Left ventricle myocardium inferior (tissue), 1 donor: ENCODE data around the gene BCR. TPM values are rescaled to one million over a fixed set of nuclear protein-coding genes. Genes with fewer than 3 reads are reported as not detected.
"Not testable (repeated sequence)": the region's sequence is repeated elsewhere in the genome, so short reads cannot be mapped to it uniquely, and the experiment has no call there.

Experiments
- DNase-seq: peaks from one replicate; pipeline ENCODE4 v3.0.0-alpha.2; 2020
- H3K27ac ChIP-seq: fragments of 200-600 bp; replicated peaks from 2 replicates; pipeline ENCODE4 v1.8.0; 2021
- H3K27me3 ChIP-seq: fragments of 200-600 bp; 2 replicates; pipeline ENCODE4 v1.8.0; 2021; ENCODE audit warnings: low read depth
- H3K36me3 ChIP-seq: fragments of 200-600 bp; 2 replicates; pipeline ENCODE4 v1.8.0; 2021
- H3K4me1 ChIP-seq: fragments of 200-600 bp; 2 replicates; pipeline ENCODE4 v1.8.0; 2021
- H3K4me3 ChIP-seq: fragments of 200-600 bp; 2 replicates; pipeline ENCODE4 v1.8.0; 2021; ENCODE audit warnings: mild to moderate bottlenecking, moderate library complexity
- H3K9me3 ChIP-seq: fragments of 200-600 bp; replicated peaks from 2 replicates; pipeline ENCODE4 v1.8.0; 2021
- CTCF ChIP-seq: fragments of 200-600 bp; IDR thresholded peaks from 2 replicates; pipeline ENCODE4 v1.8.0; 2021; ENCODE audit warnings: antibody characterized with exemption, mild to moderate bottlenecking, borderline replicate concordance
- intact Hi-C: fragments of 100-400 bp; cut with micrococcal nuclease; formaldehyde crosslinking; loops from one replicate; pipeline ENCODE4 v1.11.0; 2022
- long read RNA-seq: library from polyadenylated mRNA; unstranded; transcript quantifications from one replicate; pipeline ENCODE4 v2.0.0, GENCODE V29; 2021
- total RNA-seq: library from RNA; stranded (reverse); fragmentation: NEBNext Ultra II Directional; extraction: Animal tissue kit (Norgen Biotek cat#: 25700); gene quantifications from one replicate; pipeline ENCODE4 v1.2.1, GENCODE V29; 2021
- donor health status: DM: no; HTN: yes; CAD: no; lungs with severe emphysema.

The BCR gene
- 26.7 TPM for total RNA-seq
- long read RNA-seq, full-length matches to known transcripts: 96 of 140 reads
- long read RNA-seq, partial matches to known transcripts: 24 of 140 reads
- long read RNA-seq, other reads (novel, unspliced or antisense): 20 of 140 reads

- intact Hi-C loops: no loop called here
- peak within 1 kb of the TSS; percentile 76 for H3K27ac ChIP-seq
- H3K27me3 ChIP-seq: no peaks in the 10 kb centered on the region
- no peaks in the 10 kb centered on the region for H3K36me3 ChIP-seq
- peaks cover 17% of the 10 kb centered on the region for H3K9me3 ChIP-seq
- H3K4me1 ChIP-seq: peaks cover 57% of the 10 kb centered on the region
- peak within 1 kb of the TSS; percentile 78 for H3K4me3 ChIP-seq
- TF ChIP-seq CTCF: no peak
- peak; percentile 83 for DNase-seq
Measured at GRCh38 chr22:23180301-23180892, at the start of gene BCR. Gene BCR, plus strand, starts transcription at chr22:23180509. Its CDS starts 452 bp downstream, at chr22:23180961.

GRCh38 chr22:23130697-23131096 lies 49.6 kb upstream of the BCR start:
- DNase-seq: no peak
- intact Hi-C loops: no loop called here
- no peak overlapping the region for H3K4me3 ChIP-seq
- no peaks in the 10 kb centered on the region for H3K9me3 ChIP-seq
- peaks cover 8% of the 10 kb centered on the region for H3K4me1 ChIP-seq
- H3K27ac ChIP-seq: no peak overlapping the region
- TF ChIP-seq CTCF: no peak
- no peaks in the 10 kb centered on the region for H3K36me3 ChIP-seq
- H3K27me3 ChIP-seq: no peaks in the 10 kb centered on the region

GRCh38 chr22:23131931-23132330 lies 48.4 kb upstream of the BCR start:
- Histone ChIP-seq H3K4me3 (no peak overlapping the region), H3K4me1 (peaks cover 8% of the 10 kb centered on the region), H3K27ac (no peak overlapping the region), H3K9me3 (no peaks in the 10 kb centered on the region), H3K36me3 (no peaks in the 10 kb centered on the region), H3K27me3 (no peaks in the 10 kb centered on the region)
- no peak for DNase-seq
- intact Hi-C loops: no loop called here
- TF ChIP-seq CTCF: no peak

DNA sequence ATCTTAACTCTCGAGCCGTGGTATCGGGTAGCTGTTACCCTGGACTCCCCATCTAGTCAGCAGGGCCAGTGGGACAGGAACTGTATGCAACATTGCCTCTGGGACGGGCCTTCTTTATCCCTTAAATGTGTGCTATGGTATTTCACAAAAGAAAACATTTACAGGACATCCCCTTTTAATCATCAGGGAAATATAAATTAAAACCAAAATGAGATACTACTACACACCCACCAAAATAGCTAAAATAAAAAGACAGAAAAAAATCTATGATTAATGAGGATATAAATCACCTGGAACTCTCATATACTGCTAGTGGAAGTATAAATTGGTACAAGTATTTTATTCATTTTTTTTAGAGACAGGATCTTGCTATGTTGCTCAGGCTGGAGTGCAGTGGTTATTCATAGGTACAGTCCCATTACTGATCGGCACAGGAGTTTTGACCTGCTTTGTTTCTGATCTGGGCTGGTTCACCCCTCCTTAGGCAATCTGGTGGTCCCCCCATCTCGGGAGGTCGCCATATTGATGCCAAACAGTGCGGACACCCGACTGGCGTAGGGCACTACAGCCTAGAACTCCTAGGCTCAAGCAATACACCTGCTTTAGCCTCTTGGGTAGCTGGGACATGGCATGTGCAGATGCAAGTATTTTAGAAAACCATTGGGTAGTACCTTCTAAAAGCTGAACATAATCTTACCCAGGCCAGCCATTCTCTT lies 47.8 kb upstream of the BCR start:
- no peak for DNase-seq
- TF ChIP-seq CTCF: no peak
- H3K4me3 ChIP-seq: no peak overlapping the region
- H3K27me3 ChIP-seq: no peaks in the 10 kb centered on the region
- intact Hi-C loops: no loop called here
- H3K9me3 ChIP-seq: no peaks in the 10 kb centered on the region
- peaks cover 8% of the 10 kb centered on the region for H3K4me1 ChIP-seq
- no peaks in the 10 kb centered on the region for H3K36me3 ChIP-seq
- no peak overlapping the region for H3K27ac ChIP-seq

GRCh38 chr22:23133922-23134321 lies 46.4 kb upstream of the BCR start:
- Histone ChIP-seq H3K4me1 (peaks cover 7% of the 10 kb centered on the region), H3K9me3 (no peaks in the 10 kb centered on the region), H3K27me3 (no peaks in the 10 kb centered on the region), H3K4me3 (no peak overlapping the region), H3K27ac (no peak overlapping the region), H3K36me3 (no peaks in the 10 kb centered on the region)
- intact Hi-C loops: no loop called here
- no peak for TF ChIP-seq CTCF
- no peak for DNase-seq

DNA sequence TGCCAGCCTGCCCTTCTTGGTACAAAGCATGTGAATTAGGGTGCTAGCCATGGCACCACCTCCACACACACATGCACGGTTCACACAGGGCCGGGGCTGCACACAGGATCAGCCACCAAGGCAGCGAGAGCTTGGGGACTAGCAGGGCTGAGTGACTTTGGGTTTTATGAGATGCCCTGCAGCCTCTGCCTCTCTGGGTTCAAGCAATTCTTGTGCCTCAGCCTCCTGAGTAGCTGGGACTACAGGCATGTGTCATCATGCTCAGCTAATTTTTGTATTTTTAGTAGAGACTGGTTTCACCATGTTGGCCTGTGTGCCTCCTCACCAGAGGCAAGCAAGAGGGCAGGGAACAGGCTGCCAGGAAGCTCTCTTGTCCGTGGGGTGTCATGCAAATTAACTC lies 43.3 kb upstream of the BCR start:
- H3K27ac ChIP-seq, H3K9me3 ChIP-seq, intact Hi-C loops, H3K27me3 ChIP-seq, H3K4me3 ChIP-seq, DNase-seq, H3K36me3 ChIP-seq: not testable (repeated sequence)
- H3K4me1 ChIP-seq: peaks cover 13% of the 10 kb centered on the region
